Inflammatory macrophage treated with lipopolysaccharide for 4 hours (primary cell): ENCODE results near the gene PPIL4.

Experiments used
- DNase-seq: peaks from one replicate; pipeline ENCODE4 v3.0.0-alpha.2; 2020

PPIL4 gene

GRCh38 chr6:149457316-149457884, 88.4 kb downstream of the PPIL4 start:
- DNase-seq, result no peak

GRCh38 chr6:149456311-149457021, 89.4 kb downstream of the PPIL4 start:
- no peak for DNase-seq

GRCh38 chr6:149455031-149455732, 90.7 kb downstream of the PPIL4 start:
- DNase-seq, result no peak
